ENCODE results near the gene UGT1A8.

DNA sequence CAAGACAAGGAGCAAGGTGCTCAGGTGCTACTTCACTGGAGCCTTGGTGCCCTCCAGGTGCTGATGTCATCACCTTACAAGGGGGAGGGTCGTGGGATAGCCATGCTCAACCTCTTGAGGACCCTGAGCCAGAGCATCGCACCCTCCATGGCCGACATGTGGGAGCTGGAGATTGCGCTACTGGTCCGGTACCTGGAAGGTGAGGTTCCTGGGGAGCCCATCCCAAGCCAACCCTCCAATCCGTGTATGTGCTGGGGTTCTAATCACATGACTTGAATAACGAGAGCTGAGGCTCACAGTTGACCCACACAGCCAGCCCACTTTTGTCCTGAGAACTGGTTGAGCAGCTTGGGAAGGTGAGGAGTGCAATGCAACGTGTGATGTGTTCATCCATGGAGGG lies 186.6 kb downstream of the UGT1A8 start:
- no peak for TF ChIP-seq YY1 (IDR thresholded peaks at IDR 0.05; ENCODE audit: insufficient read depth, insufficient read length)
- TF ChIP-seq ZNF274 (IDR thresholded peaks at IDR 0.05; ENCODE audit: low read depth, low read length): no peak
- TF ChIP-seq SUZ12 (IDR thresholded peaks at IDR 0.05; ENCODE audit: extremely low read depth, insufficient read depth, insufficient read length): no peak

Measured in NT2/D1 (cell line).